ENCODE data around the gene ALDH16A1. TPM values are rescaled to one million over a fixed set of nuclear protein-coding genes. Genes with fewer than 3 reads are reported as not detected.

Gene ALDH16A1
- total RNA-seq, 1 experiment from 2014 or later, result 51.7 TPM

DNA sequence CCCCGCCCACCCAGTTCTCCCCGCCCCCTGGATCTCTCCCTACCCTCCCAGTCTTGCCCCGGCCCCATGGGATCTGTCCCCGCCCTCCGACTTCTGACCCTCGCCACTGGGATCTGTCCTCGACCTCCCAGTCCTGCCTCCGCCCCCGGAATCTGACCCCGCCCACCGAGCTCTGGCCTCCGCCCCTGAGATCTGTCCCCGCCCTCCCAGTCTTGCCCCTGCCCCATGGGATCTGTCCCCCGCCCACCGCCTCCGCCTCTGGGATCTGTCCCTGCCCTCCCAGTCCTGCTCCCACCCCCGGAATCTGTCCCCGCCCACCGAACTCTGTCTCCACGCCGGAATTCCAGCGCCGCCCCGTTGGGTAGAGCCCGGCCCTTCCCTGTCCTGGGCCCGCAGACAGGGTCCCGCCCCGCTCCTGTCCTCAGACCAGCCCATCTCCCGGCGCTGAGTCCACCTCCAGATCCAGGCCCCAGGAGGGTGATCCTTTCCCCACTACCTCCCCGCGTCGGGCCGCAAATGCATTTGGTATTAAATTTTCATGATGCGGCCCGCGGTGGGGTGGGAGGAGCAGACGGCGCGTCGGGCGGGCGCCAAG lies 10.2 kb upstream of the ALDH16A1 start:
- Histone ChIP-seq H4K8ac (replicated peaks; ENCODE audit: insufficient read length, low read depth, low read length) (no peak overlapping the region), H2BK15ac (ENCODE audit: low read depth, low read length) (no peak overlapping the region), H3K14ac (ENCODE audit: insufficient read depth, low read length) (0 out of 2 replicates have a peak overlapping the region, but pooled peaks have one; percentile 4), H2BK120ac (ENCODE audit: low read depth, low read length, poor library complexity, severe bottlenecking) (no peak overlapping the region), H3K79me1 (ENCODE audit: insufficient read depth, low read depth, low read length, poor library complexity, severe bottlenecking) (no peaks in the 10 kb centered on the region), H2BK12ac (ENCODE audit: insufficient read length, low read depth, low read length) (no peak overlapping the region), H2AK5ac (ENCODE audit: insufficient read length, low read length) (no peak overlapping the region), H3K9me3 (ENCODE audit: control insufficient read depth, low read depth, low read length) (no peaks in the 10 kb centered on the region), H2BK5ac (ENCODE audit: insufficient read length, low read length) (no peak overlapping the region), H3K23ac (ENCODE audit: insufficient read length, low read depth, low read length) (no peak overlapping the region), H2AFZ (ENCODE audit: low read length) (no peak overlapping the region), H3K4me2 (ENCODE audit: insufficient read depth, insufficient read length, low read length) (peak overlapping the region; percentile 83), H3K4ac (ENCODE audit: low read depth, low read length) (no peak overlapping the region), H4K5ac (ENCODE audit: insufficient read length, low read depth, low read length) (no peak overlapping the region), H3K18ac (ENCODE audit: insufficient read length, low read depth, low read length) (no peak overlapping the region), H3K9ac (ENCODE audit: extremely low read depth, insufficient read length, low read length) (no peak overlapping the region), H4K91ac (ENCODE audit: insufficient read length, low read depth, low read length) (no peak overlapping the region), H3K4me1 (ENCODE audit: insufficient read depth, low read length) (no peaks in the 10 kb centered on the region), H4K20me1 (ENCODE audit: control insufficient read depth, insufficient read depth, insufficient read length) (no peaks in the 10 kb centered on the region), H3T11ph (ENCODE audit: low read length) (no peak overlapping the region), H3K56ac (ENCODE audit: insufficient read length, low read depth, low read length) (no peak overlapping the region), H2BK20ac (ENCODE audit: low read depth, low read length, poor library complexity, severe bottlenecking) (no peak overlapping the region), H3K79me2 (ENCODE audit: insufficient read depth, low read length) (no peaks in the 10 kb centered on the region), H3K23me2 (ENCODE audit: insufficient read length, low read depth, low read length, poor library complexity, severe bottlenecking) (peaks cover 21% of the 10 kb centered on the region), H3K27me3 (ENCODE audit: insufficient read depth, low read length) (peaks cover 26% of the 10 kb centered on the region; the same call in 1 of the 2 replicates), H3K27ac (ENCODE audit: insufficient read length, low read depth, low read length) (no peak overlapping the region)
- DNase-seq, result peak; percentile 100
- Mint-ChIP-seq H3K9me3 (no peaks in the 10 kb centered on the region; a peak in 1 of 5 replicates), H3K36me3 (ENCODE audit: insufficient read depth in 1 of 3, low read depth in 3 of 3) (peaks cover 10 to 20% (median 20%) of the 10 kb centered on the region in 3 experiments), H3K27me3 (ENCODE audit: low read depth) (peaks cover 44% of the 10 kb centered on the region), H3K4me1 (peaks cover 23 to 39% of the 10 kb centered on the region in 2 experiments), H3K4me3 (peak overlapping the region; percentile 74 to 82), H3K27ac (peak overlapping the region in 2 of 3 experiments; percentile 83 to 90; a peak in 3 of 7 replicates)
- TF ChIP-seq, protein P1, sequence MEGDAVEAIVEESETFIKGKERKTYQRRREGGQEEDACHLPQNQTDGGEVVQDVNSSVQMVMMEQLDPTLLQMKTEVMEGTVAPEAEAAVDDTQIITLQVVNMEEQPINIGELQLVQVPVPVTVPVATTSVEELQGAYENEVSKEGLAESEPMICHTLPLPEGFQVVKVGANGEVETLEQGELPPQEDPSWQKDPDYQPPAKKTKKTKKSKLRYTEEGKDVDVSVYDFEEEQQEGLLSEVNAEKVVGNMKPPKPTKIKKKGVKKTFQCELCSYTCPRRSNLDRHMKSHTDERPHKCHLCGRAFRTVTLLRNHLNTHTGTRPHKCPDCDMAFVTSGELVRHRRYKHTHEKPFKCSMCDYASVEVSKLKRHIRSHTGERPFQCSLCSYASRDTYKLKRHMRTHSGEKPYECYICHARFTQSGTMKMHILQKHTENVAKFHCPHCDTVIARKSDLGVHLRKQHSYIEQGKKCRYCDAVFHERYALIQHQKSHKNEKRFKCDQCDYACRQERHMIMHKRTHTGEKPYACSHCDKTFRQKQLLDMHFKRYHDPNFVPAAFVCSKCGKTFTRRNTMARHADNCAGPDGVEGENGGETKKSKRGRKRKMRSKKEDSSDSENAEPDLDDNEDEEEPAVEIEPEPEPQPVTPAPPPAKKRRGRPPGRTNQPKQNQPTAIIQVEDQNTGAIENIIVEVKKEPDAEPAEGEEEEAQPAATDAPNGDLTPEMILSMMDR (conservative IDR thresholded peaks at IDR 0.05), result no peak
- no CpG with 5 or more reads among the region's 43 CpGs for WGBS (ENCODE audit: extremely low coverage, insufficient read length, low lambda C conversion rate)

Data from H9 (cell line).